Keratinocyte (primary cell): ENCODE measurements around the gene OSBPL5. TPM values are rescaled to one million over a fixed set of nuclear protein-coding genes. Genes with fewer than 3 reads are reported as not detected.

Source experiments
- DNase-seq: peaks from one replicate; pipeline ENCODE4 v3.0.0-alpha.2; 2011; ENCODE audit warnings: low read depth, missing footprints, low spot score
- FAIRE-seq: peaks from 2 replicates; lab custom pipeline; 2011; peaks lifted over from hg19 to GRCh38; lab: Jason Lieb, UNC
- H2AFZ ChIP-seq: 2 replicates; pipeline ENCODE4 v1.6.0; 2012; ENCODE audit warnings: low read length, control low read depth, inconsistent platforms; ENCODE audit not compliant: control insufficient read depth
- H3K27ac ChIP-seq: 2 replicates; pipeline ENCODE4 v1.5.1; 2011; ENCODE audit warnings: low read length; ENCODE audit not compliant: control insufficient read depth, insufficient read depth
- H3K27me3 ChIP-seq: 3 replicates; pipeline ENCODE4 v1.6.0; 2011; ENCODE audit warnings: low read length; ENCODE audit not compliant: control insufficient read depth, insufficient read depth; ENCODE audit errors: extremely low read depth
- H3K36me3 ChIP-seq, 2 experiments: 2 replicates in 1 of 2; 3 replicates in 1 of 2; pipeline ENCODE4 v1.5.1; 2011; ENCODE audit warnings: low read length in 2 of 2, mild to moderate bottlenecking in 1 of 2; ENCODE audit not compliant: control insufficient read depth in 2 of 2, insufficient read depth in 2 of 2; ENCODE audit errors: extremely low read depth in 1 of 2
- H3K4me1 ChIP-seq: 3 replicates; pipeline ENCODE4 v1.5.1; 2011; ENCODE audit warnings: low read length; ENCODE audit not compliant: control insufficient read depth, insufficient read depth; ENCODE audit errors: extremely low read depth
- H3K4me2 ChIP-seq: 3 replicates; pipeline ENCODE4 v1.6.0; 2011; ENCODE audit warnings: low read depth, low read length; ENCODE audit not compliant: control insufficient read depth, insufficient read depth; ENCODE audit errors: extremely low read depth
- H3K4me3 ChIP-seq, 3 experiments: fragments of 200-600 bp in 1 of 3; sonication (generic) in 1 of 3; 2 replicates in 2 of 3; 3 replicates in 1 of 3; pipeline ENCODE4 v1.5.1; 2011 to 2016; ENCODE audit warnings: low read length in 3 of 3, mild to moderate bottlenecking in 3 of 3, control low read depth in 2 of 3, inconsistent platforms in 1 of 3, low read depth in 1 of 3, mixed read lengths in 1 of 3, mixed run types in 1 of 3, moderate library complexity in 1 of 3; ENCODE audit not compliant: control insufficient read depth in 2 of 3, insufficient read depth in 2 of 3; ENCODE audit errors: extremely low read depth in 1 of 3
- H3K79me2 ChIP-seq: 2 replicates; pipeline ENCODE4 v1.6.0; 2012; ENCODE audit warnings: low read length; ENCODE audit not compliant: control insufficient read depth, insufficient read depth
- H3K9ac ChIP-seq: 3 replicates; pipeline ENCODE4 v1.6.0; 2011; ENCODE audit warnings: low read length; ENCODE audit not compliant: control insufficient read depth, insufficient read depth; ENCODE audit errors: extremely low read depth
- H3K9me1 ChIP-seq: 3 replicates; pipeline ENCODE4 v1.6.0; 2011; ENCODE audit warnings: low read length; ENCODE audit not compliant: control insufficient read depth, insufficient read depth; ENCODE audit errors: extremely low read depth
- H3K9me3 ChIP-seq: 2 replicates; pipeline ENCODE4 v1.5.1; 2012; ENCODE audit warnings: low read depth, low read length; ENCODE audit not compliant: control insufficient read depth
- H4K20me1 ChIP-seq: 3 replicates; pipeline ENCODE4 v1.6.0; 2011; ENCODE audit warnings: low read length; ENCODE audit not compliant: control insufficient read depth, insufficient read depth; ENCODE audit errors: extremely low read depth
- EZH2 ChIP-seq: IDR thresholded peaks from one replicate; pipeline ENCODE4 v1.6.1; 2012; ENCODE audit warnings: inconsistent platforms, mild to moderate bottlenecking, low read length, moderate library complexity
- dilution Hi-C: fragments of 300-500 bp; cut with MboI; formaldehyde crosslinking; loops from one replicate; pipeline ENCODE4 v1.7.0; 2020; ENCODE audit warnings: low sequenced_read_pairs; ENCODE audit not compliant: extremely low pct_ligation_motif_present
- polyA plus RNA-seq, 5 experiments: library from polyadenylated mRNA; depleted of rRNA in 3 of 5; stranded (reverse) in 3 of 5; stranded (forward) in 1 of 5; unstranded in 1 of 5; fragments of >200 nt; gene quantifications; 1 replicate in 1 of 5; 2 replicates in 3 of 5; 3 replicates in 1 of 5; pipeline versions ENCODE4 v1.2.1 to v1.2.3, GENCODE V29; 2011 to 2012; ENCODE audit warnings: missing spikeins in 2 of 5, low read depth in 1 of 5, low replicate concordance in 1 of 5
- TF ChIP-seq, protein P1 (sequence below), 3 experiments: IDR thresholded peaks in 1 of 3; conservative IDR thresholded peaks in 1 of 3; optimal IDR thresholded peaks in 1 of 3; 2 replicates in 2 of 3; 3 replicates in 1 of 3; pipeline versions ENCODE3 to v1.5.1; 2011; ENCODE audit warnings: low read length in 3 of 3, mild to moderate bottlenecking in 3 of 3, moderate library complexity in 2 of 3, control low read depth in 1 of 3, inconsistent platforms in 1 of 3; ENCODE audit not compliant: insufficient read depth in 2 of 3; ENCODE audit errors: extremely low read depth in 1 of 3

OSBPL5 gene
- polyA plus RNA-seq, 1 donor (not counting 4 experiments of a cell fraction or from before 2014, with no cell fraction given), result 3.0 TPM

DNA sequence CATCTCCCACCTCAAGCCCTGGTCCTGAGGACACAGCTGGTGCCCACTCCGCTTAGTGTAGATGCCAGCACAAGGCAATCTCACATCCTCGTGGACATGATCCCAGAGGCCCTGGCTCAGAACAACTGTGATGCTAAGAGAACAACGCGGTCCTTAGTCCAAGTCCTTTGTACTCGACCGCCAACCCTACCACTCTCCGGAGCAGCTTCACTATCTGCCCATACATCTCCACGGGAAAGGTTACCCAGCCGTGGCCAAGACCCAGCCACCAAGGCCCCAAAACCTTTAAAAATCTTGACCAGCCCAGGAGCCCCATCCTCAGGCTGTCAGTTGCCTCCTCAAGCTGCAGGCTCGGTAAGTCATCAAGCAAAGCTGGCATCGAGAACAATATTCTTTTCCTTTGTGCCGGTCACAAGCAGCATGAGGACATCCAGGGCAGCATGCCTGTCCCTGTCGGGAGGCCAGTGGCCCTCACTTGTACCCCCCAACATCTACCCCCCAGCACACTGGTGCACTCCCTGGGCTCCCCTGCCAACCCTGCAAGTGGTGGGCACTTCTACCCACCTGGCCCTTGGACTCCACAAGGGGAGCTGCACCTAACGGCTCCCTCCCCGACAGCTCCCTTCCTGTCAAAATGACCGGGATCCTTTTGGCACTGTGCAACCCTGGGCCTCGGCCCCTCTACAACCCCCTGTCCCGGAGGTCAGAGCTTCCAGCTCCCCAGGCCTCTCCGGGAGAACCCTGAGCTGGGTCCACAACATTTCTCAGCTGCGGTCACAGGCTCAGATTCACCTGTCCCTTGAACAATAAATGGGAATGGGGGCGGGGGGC, 2.5 kb downstream of the OSBPL5 start:
- Histone ChIP-seq H3K4me2 (no peak overlapping the region), H3K27me3 (peaks cover 20% of the 10 kb centered on the region), H3K79me2 (peaks cover 19% of the 10 kb centered on the region), H3K4me3 (no peak overlapping the region), H3K9me3 (no peaks in the 10 kb centered on the region), H3K36me3 (no peaks in the 10 kb centered on the region), H2AFZ (no peak overlapping the region), H4K20me1 (peaks cover 14% of the 10 kb centered on the region), H3K27ac (no peak overlapping the region), H3K9ac (no peak overlapping the region), H3K4me1 (peaks cover 23% of the 10 kb centered on the region), H3K9me1 (no peaks in the 10 kb centered on the region)
- dilution Hi-C loops, result no loop called here
- DNase-seq, result no peak
- no peak for FAIRE-seq
- TF ChIP-seq EZH2, result no peak
- TF ChIP-seq, protein P1, sequence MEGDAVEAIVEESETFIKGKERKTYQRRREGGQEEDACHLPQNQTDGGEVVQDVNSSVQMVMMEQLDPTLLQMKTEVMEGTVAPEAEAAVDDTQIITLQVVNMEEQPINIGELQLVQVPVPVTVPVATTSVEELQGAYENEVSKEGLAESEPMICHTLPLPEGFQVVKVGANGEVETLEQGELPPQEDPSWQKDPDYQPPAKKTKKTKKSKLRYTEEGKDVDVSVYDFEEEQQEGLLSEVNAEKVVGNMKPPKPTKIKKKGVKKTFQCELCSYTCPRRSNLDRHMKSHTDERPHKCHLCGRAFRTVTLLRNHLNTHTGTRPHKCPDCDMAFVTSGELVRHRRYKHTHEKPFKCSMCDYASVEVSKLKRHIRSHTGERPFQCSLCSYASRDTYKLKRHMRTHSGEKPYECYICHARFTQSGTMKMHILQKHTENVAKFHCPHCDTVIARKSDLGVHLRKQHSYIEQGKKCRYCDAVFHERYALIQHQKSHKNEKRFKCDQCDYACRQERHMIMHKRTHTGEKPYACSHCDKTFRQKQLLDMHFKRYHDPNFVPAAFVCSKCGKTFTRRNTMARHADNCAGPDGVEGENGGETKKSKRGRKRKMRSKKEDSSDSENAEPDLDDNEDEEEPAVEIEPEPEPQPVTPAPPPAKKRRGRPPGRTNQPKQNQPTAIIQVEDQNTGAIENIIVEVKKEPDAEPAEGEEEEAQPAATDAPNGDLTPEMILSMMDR (optimal IDR thresholded peaks at IDR 0.05 in 1 of 3, IDR thresholded peaks at IDR 0.05 in 1 of 3, conservative IDR thresholded peaks at IDR 0.05 in 1 of 3; ENCODE audit: extremely low read depth in 1 of 3, insufficient read depth in 2 of 3, low read length in 3 of 3), result no peak

GRCh38 chr11:3161720-3162409, 3.2 kb downstream of the OSBPL5 start:
- Histone ChIP-seq H3K9ac (no peak overlapping the region), H3K27ac (no peak overlapping the region), H4K20me1 (peaks cover 14% of the 10 kb centered on the region), H3K9me3 (no peaks in the 10 kb centered on the region), H2AFZ (no peak overlapping the region), H3K4me3 (no peak overlapping the region), H3K4me1 (peaks cover 23% of the 10 kb centered on the region), H3K27me3 (peaks cover 12% of the 10 kb centered on the region), H3K4me2 (no peak overlapping the region), H3K79me2 (peaks cover 20% of the 10 kb centered on the region), H3K36me3 (no peaks in the 10 kb centered on the region), H3K9me1 (no peaks in the 10 kb centered on the region)
- dilution Hi-C loops, result no loop called here
- no peak for TF ChIP-seq EZH2
- TF ChIP-seq, protein P1 (optimal IDR thresholded peaks at IDR 0.05 in 1 of 3, IDR thresholded peaks at IDR 0.05 in 1 of 3, conservative IDR thresholded peaks at IDR 0.05 in 1 of 3; ENCODE audit: extremely low read depth in 1 of 3, insufficient read depth in 2 of 3, low read length in 3 of 3), result no peak
- FAIRE-seq, result no peak
- DNase-seq, result no peak
